HepG2 (cell line): ENCODE measurements around the gene PCBP1. TPM values are rescaled to one million over a fixed set of nuclear protein-coding genes. Genes with fewer than 3 reads are reported as not detected.
A peak's percentile ranks its signal among the peaks of the same experiment; 100 is the strongest.

Experiments used
- ATF2 ChIP-seq: sonication (generic); formaldehyde crosslinking; IDR thresholded peaks from 2 replicates; pipeline ENCODE4 v1.4.0; 2020; ENCODE audit warnings: missing genetic modification reagents
- BCL6 ChIP-seq: IDR thresholded peaks from 2 replicates; pipeline ENCODE4 v1.6.1; 2016; ENCODE audit warnings: missing genetic modification reagents, missing compliant biosample characterization
- FUBP1 ChIP-seq: sonication (generic); formaldehyde crosslinking; IDR thresholded peaks from 2 replicates; pipeline ENCODE4 v1.5.1; 2020; ENCODE audit warnings: missing genetic modification reagents, mild to moderate bottlenecking, borderline replicate concordance
- HNRNPUL1 ChIP-seq: fragments of 200-400 bp; formaldehyde crosslinking; IDR thresholded peaks from 2 replicates; pipeline ENCODE4 v1.6.1; 2017; ENCODE audit warnings: low read depth, mild to moderate bottlenecking, low read length, moderate library complexity
- IRX3 ChIP-seq: sonication (generic); formaldehyde crosslinking; IDR thresholded peaks from 2 replicates; pipeline ENCODE4 v1.8.1; 2023; ENCODE audit warnings: mild to moderate bottlenecking, low read depth, missing genetic modification reagents, borderline replicate concordance
- JDP2 ChIP-seq: sonication (generic); formaldehyde crosslinking; IDR thresholded peaks from 2 replicates; pipeline ENCODE4 v1.8.1; 2022; ENCODE audit warnings: missing genetic modification reagents, borderline replicate concordance
- NAIF1 ChIP-seq: sonication (generic); formaldehyde crosslinking; IDR thresholded peaks from 2 replicates; pipeline ENCODE4 v1.5.0; 2020; ENCODE audit warnings: mild to moderate bottlenecking, missing genetic modification reagents, borderline replicate concordance
- NFAT5 ChIP-seq: sonication (generic); formaldehyde crosslinking; IDR thresholded peaks from 2 replicates; pipeline ENCODE4 v1.4.0; 2020; ENCODE audit warnings: missing genetic modification reagents
- PAWR ChIP-seq: sonication (generic); formaldehyde crosslinking; IDR thresholded peaks from 2 replicates; pipeline ENCODE4 v1.4.0; 2020; ENCODE audit warnings: missing genetic modification reagents, mild to moderate bottlenecking, borderline replicate concordance
- RBAK ChIP-seq: sonication (generic); formaldehyde crosslinking; IDR thresholded peaks from 2 replicates; pipeline ENCODE4 v1.5.1; 2020; ENCODE audit warnings: mild to moderate bottlenecking, missing genetic modification reagents
- RFX1 ChIP-seq: fragments of 450-650 bp; IDR thresholded peaks from 2 replicates; pipeline ENCODE4 v1.6.1; 2017
- TAF15 ChIP-seq: fragments of 200-400 bp; formaldehyde crosslinking; IDR thresholded peaks from one replicate; pipeline ENCODE4 v1.6.1; 2018; ENCODE audit warnings: mild to moderate bottlenecking, low read depth, low read length; ENCODE audit not compliant: poor library complexity, severe bottlenecking
- YEATS2 ChIP-seq: sonication (generic); formaldehyde crosslinking; IDR thresholded peaks from 2 replicates; pipeline ENCODE4 v1.4.0; 2020; ENCODE audit warnings: missing genetic modification reagents, borderline replicate concordance
- ZFYVE20 ChIP-seq: sonication (generic); formaldehyde crosslinking; IDR thresholded peaks from 2 replicates; pipeline ENCODE4 v1.8.0; 2023; ENCODE audit warnings: low read depth, mild to moderate bottlenecking, moderate library complexity, missing genetic modification reagents, borderline replicate concordance
- ZNF616 ChIP-seq: sonication (generic); formaldehyde crosslinking; IDR thresholded peaks from 2 replicates; pipeline ENCODE4 v1.5.0; 2020; ENCODE audit warnings: low read depth, mild to moderate bottlenecking, missing genetic modification reagents
- ZNF629 ChIP-seq: sonication (generic); formaldehyde crosslinking; conservative IDR thresholded peaks from 2 replicates; pipeline ENCODE4 v1.5.0; 2020; ENCODE audit warnings: missing genetic modification reagents
- ZNF768 ChIP-seq: sonication (generic); formaldehyde crosslinking; IDR thresholded peaks from 2 replicates; pipeline ENCODE4 v1.4.0; 2020; ENCODE audit warnings: missing genetic modification reagents
- ZNF770 ChIP-seq: sonication (generic); formaldehyde crosslinking; IDR thresholded peaks from 2 replicates; pipeline ENCODE4 v1.5.0; 2020; ENCODE audit warnings: mild to moderate bottlenecking, missing genetic modification reagents
- ZNF772 ChIP-seq: sonication (generic); formaldehyde crosslinking; IDR thresholded peaks from 2 replicates; pipeline ENCODE4 v1.5.0; 2020; ENCODE audit warnings: mild to moderate bottlenecking, missing genetic modification reagents
- polyA plus RNA-seq, 8 experiments: library from polyadenylated mRNA; depleted of rRNA in 3 of 8; stranded (reverse) in 7 of 8; unstranded in 1 of 8; fragments of >200 nt; fragmentation: Illumina TruSeq in 4 of 8; extraction: Trizol in 4 of 8; gene quantifications; 2 replicates each; pipeline versions ENCODE4 v1.2.1 to v1.2.3, GENCODE V29; 2011 to 2016; ENCODE audit warnings: low read depth in 4 of 8, missing spikeins in 1 of 8, mixed read lengths in 1 of 8; ENCODE audit not compliant: insufficient read depth in 1 of 8
- total RNA-seq, 5 experiments: library from RNA; depleted of rRNA; stranded (reverse); fragments of >200 nt; fragmentation: Illumina TruSeq; extraction: Trizol; gene quantifications; 2 replicates each; pipeline ENCODE4 v1.2.3, GENCODE V29; 2016; ENCODE audit warnings: low read depth in 1 of 5

The PCBP1 gene
- total and polyA plus RNA-seq, 2 of the 13 experiments (the other 11 are each of a cell fraction or from before 2014, with no cell fraction given), result 32.0 to 137 TPM

- TF ChIP-seq ATF2 (peak; percentile 45; the same call in 1 of the 2 replicates), FUBP1 (CRISPR knock-in tag) (no peak), HNRNPUL1 (no peak), YEATS2 (CRISPR knock-in tag) (peak; percentile 88), IRX3 (CRISPR knock-in tag) (no peak), ZNF629 (CRISPR knock-in tag) (no peak), RBAK (CRISPR knock-in tag) (no peak), JDP2 (no peak), TAF15 (no peak), NAIF1 (CRISPR knock-in tag) (no peak), ZNF772 (CRISPR knock-in tag) (no peak), BCL6 (peak; percentile 40), NFAT5 (no peak), PAWR (no peak), RFX1 (no peak), ZNF768 (CRISPR knock-in tag) (no peak), ZFYVE20 (no peak), ZNF770 (CRISPR knock-in tag) (peak; percentile 97), ZNF616 (CRISPR knock-in tag) (no peak)
These were observed 7.9 kb downstream of the PCBP1 start (continued) for GRCh38 chr2:70094978-70095719.
